SK-N-DZ (cell line): ENCODE measurements around the gene OR12D1.

ENCODE experiments used
- DNase-seq: peaks from one replicate; pipeline ENCODE4 v3.0.0-alpha.2; 2015; ENCODE audit warnings: low spot score

OR12D1 gene

DNA sequence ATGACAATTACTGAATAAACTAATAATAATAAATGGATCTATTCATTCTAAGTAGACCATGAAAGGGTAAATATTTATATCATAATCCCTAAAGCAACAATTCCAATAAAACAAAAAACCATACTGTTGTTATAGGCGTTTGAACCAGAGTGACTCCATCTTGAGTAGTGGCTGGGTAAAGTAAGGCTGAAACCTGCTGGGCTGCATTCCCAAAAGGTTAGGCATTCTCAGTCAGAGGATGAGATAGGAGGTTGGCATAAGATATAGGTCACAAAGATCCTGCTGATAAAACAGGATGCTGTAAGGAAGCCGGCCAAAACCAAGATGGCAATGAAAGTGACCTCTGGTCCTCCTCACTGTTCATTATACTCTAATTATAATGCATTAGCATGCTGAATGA, 50.6 kb downstream of the OR12D1 start:
- DNase-seq = no peak

DNA sequence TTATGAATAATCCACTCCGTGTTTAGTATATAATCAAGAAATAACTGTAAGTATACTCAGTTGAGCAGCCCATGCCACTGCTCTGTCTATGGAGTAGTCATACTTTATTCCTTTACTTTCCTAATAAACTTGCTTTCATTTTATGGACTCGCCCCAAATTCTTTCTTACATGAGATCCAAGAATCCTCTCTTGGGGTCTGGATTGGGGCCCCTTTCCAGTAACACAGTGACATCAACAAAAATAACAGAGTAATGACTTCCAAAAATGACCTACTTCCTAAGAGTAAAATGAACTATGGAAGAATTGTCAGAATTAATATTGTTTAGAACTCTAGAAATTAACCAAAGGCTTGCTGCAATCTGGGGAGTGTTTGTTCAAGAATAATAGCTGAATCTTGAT, 51.1 kb downstream of the OR12D1 start:
- DNase-seq = no peak

DNA sequence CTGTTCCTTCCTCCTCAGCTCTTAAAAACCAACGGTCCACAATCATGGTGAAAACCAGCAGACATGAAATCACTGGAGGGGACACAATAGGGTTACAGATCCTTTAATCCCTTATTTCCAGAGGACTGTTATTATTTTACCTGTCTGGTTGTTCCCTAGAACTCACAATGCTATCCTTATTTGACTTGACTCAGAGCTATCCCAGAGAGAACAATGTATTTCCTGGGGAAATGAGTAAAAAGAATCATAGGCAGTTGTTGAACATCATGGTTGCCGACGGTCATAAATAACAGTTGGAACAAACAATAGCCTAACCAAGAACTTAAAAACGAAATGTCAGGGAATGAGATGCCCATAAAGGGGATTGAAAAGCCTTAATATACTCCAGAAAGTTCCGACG, 51.5 kb downstream of the OR12D1 start:
- no peak for DNase-seq
